NCI-H510A (cell line): ENCODE measurements around the gene C1QTNF5.

Source experiments
- DNase-seq: peaks from one replicate; lab custom pipeline; 2025; lab: John Stamatoyannopoulos, UW

C1QTNF5 gene

GRCh38 chr11:119359365-119360214 lies 18.9 kb upstream of the C1QTNF5 start:
- DNase-seq = no peak

GRCh38 chr11:119357074-119357473 lies 16.4 kb upstream of the C1QTNF5 start:
- no peak for DNase-seq

GRCh38 chr11:119356349-119357031 lies 15.8 kb upstream of the C1QTNF5 start:
- peak; percentile 78 for DNase-seq

GRCh38 chr11:119355091-119355843 lies 14.6 kb upstream of the C1QTNF5 start:
- no peak for DNase-seq

GRCh38 chr11:119352857-119353260 lies 12.2 kb upstream of the C1QTNF5 start:
- DNase-seq = peak; percentile 64

GRCh38 chr11:119351232-119351631 lies 10.5 kb upstream of the C1QTNF5 start:
- no peak for DNase-seq

- DNase-seq = no peak
Observed at GRCh38 chr11:119350302-119350701, 9.6 kb upstream of the C1QTNF5 start.

GRCh38 chr11:119347940-119348605 lies 7.4 kb upstream of the C1QTNF5 start:
- DNase-seq = no peak

GRCh38 chr11:119347242-119347641 lies 6.6 kb upstream of the C1QTNF5 start:
- no peak for DNase-seq

- DNase-seq = no peak
Observed at GRCh38 chr11:119346605-119347004, 5.9 kb upstream of the C1QTNF5 start, which contains the start of gene MFRP. Gene MFRP (minus strand): TSS chr11:119346705. CDS start chr11:119346513, 192 bp downstream.

- no peak for DNase-seq
Observed at GRCh38 chr11:119345685-119346084, 5.0 kb upstream of the C1QTNF5 start.

- no peak for DNase-seq
Observed at GRCh38 chr11:119344291-119345010, 3.8 kb upstream of the C1QTNF5 start.

- no peak for DNase-seq
Observed at GRCh38 chr11:119343726-119344125, 3.0 kb upstream of the C1QTNF5 start.

GRCh38 chr11:119342362-119343130 lies 1.9 kb upstream of the C1QTNF5 start:
- DNase-seq = no peak

- no peak for DNase-seq
Observed at GRCh38 chr11:119342023-119342300, 1.3 kb upstream of the C1QTNF5 start.

- DNase-seq = no peak
Observed at GRCh38 chr11:119341222-119342022, 739 bp upstream of the C1QTNF5 start.

GRCh38 chr11:119339589-119340334 lies 921 bp downstream of the C1QTNF5 start:
- no peak for DNase-seq

- no peak for DNase-seq
Observed at GRCh38 chr11:119338965-119339588, 1.6 kb downstream of the C1QTNF5 start.
